Loucy (cell line): Measurements from ENCODE around the gene PRR5L.

ENCODE experiments used
- H2AFZ ChIP-seq: fragments of 200-600 bp; sonication (generic); 2 replicates; pipeline ENCODE4 v1.6.0; 2016; ENCODE audit warnings: antibody characterized with exemption, mild to moderate bottlenecking, low read length, moderate library complexity
- H3F3A ChIP-seq: fragments of 200-600 bp; 2 replicates; pipeline ENCODE4 v1.6.0; 2016; ENCODE audit warnings: antibody characterized with exemption, low read depth, mild to moderate bottlenecking
- H3K27me3 ChIP-seq: fragments of 200-600 bp; sonication (generic); 2 replicates; pipeline ENCODE4 v1.6.1; 2014; ENCODE audit warnings: low read length, mild to moderate bottlenecking; ENCODE audit not compliant: insufficient read depth, poor library complexity, severe bottlenecking
- H3K36me3 ChIP-seq: fragments of 200-600 bp; sonication (generic); 2 replicates; pipeline ENCODE4 v1.6.1; 2016; ENCODE audit warnings: low read length; ENCODE audit not compliant: insufficient read depth
- H3K4me1 ChIP-seq: fragments of 200-600 bp; sonication (generic); 2 replicates; pipeline ENCODE4 v1.5.1; 2014; ENCODE audit warnings: low read length, mild to moderate bottlenecking; ENCODE audit not compliant: insufficient read depth, poor library complexity, severe bottlenecking
- H3K4me2 ChIP-seq: fragments of 200-600 bp; sonication (generic); 2 replicates; pipeline ENCODE4 v1.6.0; 2014; ENCODE audit warnings: antibody characterized with exemption, low read length, low read depth, mild to moderate bottlenecking; ENCODE audit not compliant: poor library complexity, severe bottlenecking
- H3K4me3 ChIP-seq: fragments of 200-600 bp; sonication (generic); 2 replicates; pipeline ENCODE4 v1.5.1; 2014; ENCODE audit warnings: low read length, mild to moderate bottlenecking, mixed read lengths; ENCODE audit not compliant: poor library complexity, severe bottlenecking
- H3K79me2 ChIP-seq: fragments of 200-600 bp; sonication (generic); 2 replicates; pipeline ENCODE4 v1.6.1; 2014; ENCODE audit warnings: low read length; ENCODE audit not compliant: insufficient read depth
- H3K9ac ChIP-seq: fragments of 200-600 bp; sonication (generic); 2 replicates; pipeline ENCODE4 v1.6.0; 2014; ENCODE audit warnings: mild to moderate bottlenecking, low read depth, low read length, moderate library complexity; ENCODE audit not compliant: poor library complexity, severe bottlenecking
- H3K9me2 ChIP-seq: fragments of 200-600 bp; sonication (generic); replicated peaks from 2 replicates; pipeline ENCODE4 v1.6.1; 2016; ENCODE audit warnings: low read depth, low read length, mixed read lengths
- H3K9me3 ChIP-seq: fragments of 200-600 bp; sonication (generic); 2 replicates; pipeline ENCODE4 v1.6.1; 2014; ENCODE audit warnings: mild to moderate bottlenecking, antibody characterized with exemption, low read length, low read depth; ENCODE audit not compliant: insufficient read depth
- H4K20me1 ChIP-seq: fragments of 200-600 bp; sonication (generic); 2 replicates; pipeline ENCODE4 v1.6.0; 2014; ENCODE audit warnings: antibody characterized with exemption, low read length, mild to moderate bottlenecking; ENCODE audit not compliant: insufficient read depth, poor library complexity, severe bottlenecking
- EZH2phosphoT487 ChIP-seq: fragments of 200-600 bp; IDR thresholded peaks from 2 replicates; pipeline ENCODE4 v1.6.1; 2018; ENCODE audit warnings: antibody characterized with exemption, mild to moderate bottlenecking, moderate library complexity, borderline replicate concordance
- TF ChIP-seq, protein P1 (sequence below): fragments of 200-600 bp; sonication (generic); conservative IDR thresholded peaks from 2 replicates; pipeline ENCODE4 v1.5.1; 2014; ENCODE audit warnings: mild to moderate bottlenecking, antibody characterized with exemption, low read length

Gene PRR5L

DNA sequence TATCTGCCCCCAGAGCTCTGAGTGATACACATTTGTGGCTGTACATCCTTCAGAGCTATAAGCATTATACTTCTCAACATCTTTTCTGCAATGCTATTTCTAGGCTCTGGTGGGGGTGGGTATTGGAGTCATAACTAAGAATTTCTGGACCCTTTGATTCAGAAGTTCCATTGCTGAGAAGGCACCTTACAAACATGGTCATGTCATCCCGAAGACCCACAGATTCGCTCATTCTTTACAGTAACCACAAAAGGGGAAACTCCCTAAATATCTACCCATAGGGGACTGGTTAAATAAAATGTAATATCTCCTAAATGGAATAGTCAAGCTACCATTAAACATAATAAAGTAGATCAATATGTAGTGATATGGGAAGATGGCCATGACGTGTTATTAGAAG, 98.8 kb downstream of the PRR5L start:
- Histone ChIP-seq H4K20me1 (peaks cover 14% of the 10 kb centered on the region), H3K36me3 (peaks cover 56% of the 10 kb centered on the region; the same call in 1 of the 2 replicates), H3K4me3 (no peak overlapping the region), H3K4me2 (no peak overlapping the region), H3K9ac (no peak overlapping the region), H3F3A (no peaks in the 10 kb centered on the region), H3K79me2 (peaks cover 82% of the 10 kb centered on the region), H3K9me2 (no peaks in the 10 kb centered on the region), H3K4me1 (peaks cover 19% of the 10 kb centered on the region), H3K27me3 (no peaks in the 10 kb centered on the region), H3K9me3 (no peaks in the 10 kb centered on the region), H2AFZ (no peak overlapping the region)
- TF ChIP-seq EZH2phosphoT487: no peak
- TF ChIP-seq, protein P1, sequence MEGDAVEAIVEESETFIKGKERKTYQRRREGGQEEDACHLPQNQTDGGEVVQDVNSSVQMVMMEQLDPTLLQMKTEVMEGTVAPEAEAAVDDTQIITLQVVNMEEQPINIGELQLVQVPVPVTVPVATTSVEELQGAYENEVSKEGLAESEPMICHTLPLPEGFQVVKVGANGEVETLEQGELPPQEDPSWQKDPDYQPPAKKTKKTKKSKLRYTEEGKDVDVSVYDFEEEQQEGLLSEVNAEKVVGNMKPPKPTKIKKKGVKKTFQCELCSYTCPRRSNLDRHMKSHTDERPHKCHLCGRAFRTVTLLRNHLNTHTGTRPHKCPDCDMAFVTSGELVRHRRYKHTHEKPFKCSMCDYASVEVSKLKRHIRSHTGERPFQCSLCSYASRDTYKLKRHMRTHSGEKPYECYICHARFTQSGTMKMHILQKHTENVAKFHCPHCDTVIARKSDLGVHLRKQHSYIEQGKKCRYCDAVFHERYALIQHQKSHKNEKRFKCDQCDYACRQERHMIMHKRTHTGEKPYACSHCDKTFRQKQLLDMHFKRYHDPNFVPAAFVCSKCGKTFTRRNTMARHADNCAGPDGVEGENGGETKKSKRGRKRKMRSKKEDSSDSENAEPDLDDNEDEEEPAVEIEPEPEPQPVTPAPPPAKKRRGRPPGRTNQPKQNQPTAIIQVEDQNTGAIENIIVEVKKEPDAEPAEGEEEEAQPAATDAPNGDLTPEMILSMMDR: no peak

DNA sequence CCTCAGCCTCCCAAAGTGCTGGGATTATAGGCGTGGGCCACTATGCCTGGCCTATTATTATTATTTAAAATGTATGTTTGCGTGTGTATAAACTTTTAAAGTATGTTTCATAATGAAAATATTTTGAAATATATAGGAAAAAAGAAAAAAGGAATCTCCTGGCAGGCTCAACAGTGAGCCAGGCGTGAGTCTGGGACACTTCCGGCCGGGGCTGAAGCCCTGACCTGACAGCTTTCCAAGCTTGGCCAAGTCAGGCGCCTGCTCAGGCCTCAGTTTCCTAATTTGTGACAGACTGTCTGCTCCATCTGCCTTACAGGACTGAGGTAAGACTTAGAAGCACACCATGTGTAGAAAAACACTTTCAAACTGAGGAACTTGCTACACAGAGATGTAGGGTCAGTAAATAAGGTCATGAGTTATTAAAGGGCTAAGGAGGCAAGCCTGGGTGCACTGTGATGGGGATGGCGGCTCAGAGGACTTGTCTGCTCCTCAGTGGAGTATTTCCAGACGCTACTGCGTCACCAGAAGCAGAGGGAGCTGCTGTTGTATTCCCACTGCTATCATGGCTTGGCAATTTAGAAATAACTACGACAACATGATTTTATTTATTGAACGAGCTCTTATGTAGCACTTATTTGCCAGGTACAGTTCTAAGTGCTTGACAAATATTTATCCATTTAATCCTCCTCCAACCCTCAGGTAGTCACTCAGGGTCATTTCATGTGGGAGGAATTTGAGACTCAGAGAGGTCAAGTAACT, 100.1 kb downstream of the PRR5L start:
- H3K9ac ChIP-seq: no peak overlapping the region
- no peak for TF ChIP-seq EZH2phosphoT487
- TF ChIP-seq, protein P1: no peak

GRCh38 chr11:36398231-36398953, 102.3 kb downstream of the PRR5L start:
- H3K36me3 ChIP-seq: peaks cover 91% of the 10 kb centered on the region; the same call in 1 of the 2 replicates
- no peak overlapping the region for H3K4me3 ChIP-seq
- no peaks in the 10 kb centered on the region for H3F3A ChIP-seq
- H4K20me1 ChIP-seq: peaks cover under 1% of the 10 kb centered on the region
- H2AFZ ChIP-seq: no peak overlapping the region
- no peak overlapping the region for H3K4me2 ChIP-seq
- TF ChIP-seq, protein P1: no peak
- TF ChIP-seq EZH2phosphoT487: no peak
- H3K9me2 ChIP-seq: no peaks in the 10 kb centered on the region
- H3K9ac ChIP-seq: no peak overlapping the region
- H3K9me3 ChIP-seq: no peaks in the 10 kb centered on the region
- peaks cover 13% of the 10 kb centered on the region for H3K4me1 ChIP-seq
- H3K27me3 ChIP-seq: no peaks in the 10 kb centered on the region
- peaks cover 57% of the 10 kb centered on the region for H3K79me2 ChIP-seq

More for the DNA sequence above, 100.1 kb downstream of the PRR5L start:
- Histone ChIP-seq H3K27me3 (no peaks in the 10 kb centered on the region), H3K36me3 (peaks cover 68% of the 10 kb centered on the region; the same call in 1 of the 2 replicates), H2AFZ (no peak overlapping the region), H3F3A (no peaks in the 10 kb centered on the region), H3K79me2 (peaks cover 79% of the 10 kb centered on the region), H3K9me3 (no peaks in the 10 kb centered on the region), H4K20me1 (peaks cover 13% of the 10 kb centered on the region), H3K4me1 (peaks cover 17% of the 10 kb centered on the region), H3K9me2 (no peaks in the 10 kb centered on the region), H3K4me2 (no peak overlapping the region), H3K4me3 (no peak overlapping the region)
